Measurements from ENCODE around the gene OTX2. TPM values are rescaled to one million over a fixed set of nuclear protein-coding genes. Genes with fewer than 3 reads are reported as not detected.

Gene OTX2
- total RNA-seq, 2 donors from 2014 or later = not detected

- no peaks in the 10 kb centered on the region for H3K36me3 ChIP-seq
- H3K9me3 ChIP-seq = no peaks in the 10 kb centered on the region
- no peak for DNase-seq (ENCODE audit: low spot score)
- H3K27me3 ChIP-seq = no peaks in the 10 kb centered on the region
- no peak overlapping the region for H3K4me3 ChIP-seq
- TF ChIP-seq CTCF (IDR thresholded peaks at IDR 0.05) = no peak
- no peak overlapping the region for H3K27ac ChIP-seq
- H3K4me1 ChIP-seq = no peaks in the 10 kb centered on the region
These were observed 37.0 kb upstream of the OTX2 start for GRCh38 chr14:56846970-56847930.

GRCh38 chr14:56844406-56845002, 34.2 kb upstream of the OTX2 start:
- no peaks in the 10 kb centered on the region for H3K27me3 ChIP-seq
- H3K4me1 ChIP-seq = no peaks in the 10 kb centered on the region
- no peak overlapping the region for H3K27ac ChIP-seq
- DNase-seq (ENCODE audit: low spot score) = no peak
- H3K36me3 ChIP-seq = no peaks in the 10 kb centered on the region
- no peak overlapping the region for H3K4me3 ChIP-seq
- TF ChIP-seq CTCF (IDR thresholded peaks at IDR 0.05) = no peak
- H3K9me3 ChIP-seq = no peaks in the 10 kb centered on the region

GRCh38 chr14:56841611-56842010, 31.3 kb upstream of the OTX2 start:
- no peak for DNase-seq (ENCODE audit: low spot score)
- Histone ChIP-seq H3K27ac (no peak overlapping the region), H3K9me3 (no peaks in the 10 kb centered on the region), H3K36me3 (no peaks in the 10 kb centered on the region), H3K27me3 (no peaks in the 10 kb centered on the region), H3K4me3 (no peak overlapping the region), H3K4me1 (no peaks in the 10 kb centered on the region)
- TF ChIP-seq CTCF (IDR thresholded peaks at IDR 0.05) = no peak

- H3K27ac ChIP-seq = no peak overlapping the region
- H3K4me3 ChIP-seq = no peak overlapping the region
- H3K9me3 ChIP-seq = no peaks in the 10 kb centered on the region
- no peaks in the 10 kb centered on the region for H3K36me3 ChIP-seq
- no peaks in the 10 kb centered on the region for H3K27me3 ChIP-seq
- no peak for TF ChIP-seq CTCF (IDR thresholded peaks at IDR 0.05)
- DNase-seq (ENCODE audit: low spot score) = no peak
- H3K4me1 ChIP-seq = no peaks in the 10 kb centered on the region
These were observed 29.9 kb upstream of the OTX2 start for GRCh38 chr14:56840221-56840620.

DNA sequence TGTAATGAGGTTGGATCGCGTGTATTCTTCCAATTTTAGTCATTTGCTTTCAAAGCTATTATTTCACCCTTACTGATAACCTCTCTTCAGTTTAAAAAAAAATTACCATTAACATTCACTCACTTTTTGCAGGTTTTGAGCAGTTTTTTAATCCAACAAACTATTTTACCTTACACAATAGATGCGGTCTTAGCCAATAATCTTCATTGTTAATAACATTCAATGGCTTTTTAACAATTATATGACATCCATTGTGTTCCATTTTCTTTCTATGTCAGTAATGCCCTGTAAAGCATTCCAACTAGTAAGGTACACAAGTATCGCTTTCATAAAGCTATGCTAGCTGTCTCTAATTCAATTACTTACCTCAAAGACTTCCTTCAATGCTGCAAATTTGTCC, 18.9 kb upstream of the OTX2 start:
- H3K4me3 ChIP-seq = no peak overlapping the region
- H3K9me3 ChIP-seq = no peaks in the 10 kb centered on the region
- TF ChIP-seq CTCF (IDR thresholded peaks at IDR 0.05) = no peak
- H3K36me3 ChIP-seq = no peaks in the 10 kb centered on the region
- H3K27ac ChIP-seq = no peak overlapping the region
- DNase-seq (ENCODE audit: low spot score) = no peak
- no peaks in the 10 kb centered on the region for H3K27me3 ChIP-seq
- H3K4me1 ChIP-seq = no peaks in the 10 kb centered on the region

All from right atrium auricular region (tissue), 2 donors.